Colonic mucosa (tissue), 4 donors: ENCODE results near the gene AGGF1. TPM values are rescaled to one million over a fixed set of nuclear protein-coding genes. Genes with fewer than 3 reads are reported as not detected.
"Not testable (repeated sequence)": the region's sequence is repeated elsewhere in the genome, so short reads cannot be mapped to it uniquely, and the experiment has no call there.

ENCODE experiments used
- DNase-seq: peaks from one replicate; pipeline ENCODE4 v3.0.0-alpha.2; 2020
- H3K27ac ChIP-seq: fragments of 200-600 bp; one replicate; pipeline ENCODE4 v1.8.0; 2021
- H3K27me3 ChIP-seq: fragments of 200-600 bp; one replicate; pipeline ENCODE4 v1.8.0; 2021
- H3K36me3 ChIP-seq: fragments of 200-600 bp; one replicate; pipeline ENCODE4 v1.8.0; 2021
- H3K4me1 ChIP-seq: fragments of 200-600 bp; one replicate; pipeline ENCODE4 v1.8.0; 2021; ENCODE audit warnings: mild to moderate bottlenecking
- H3K4me3 ChIP-seq: fragments of 200-600 bp; one replicate; pipeline ENCODE4 v1.8.0; 2021
- H3K9ac ChIP-seq, 2 donors: one replicate each; pipeline ENCODE4 v1.7.0; 2013; ENCODE audit warnings: control low read depth in 2 of 2, low read depth in 2 of 2, low read length in 2 of 2
- H3K9me3 ChIP-seq: fragments of 200-600 bp; one replicate; pipeline ENCODE4 v1.8.0; 2021
- intact Hi-C: fragments of 100-400 bp; cut with DNase I; formaldehyde crosslinking; loops from one replicate; pipeline ENCODE4 v1.14.1; 2022
- total RNA-seq, 2 donors: library from RNA; stranded (reverse); fragmentation: NEBNext Ultra II Directional in 1 of 2; extraction: Animal tissue kit (Norgen Biotek cat#: 25700) in 1 of 2; gene quantifications; one replicate each; pipeline ENCODE4 v1.2.1, GENCODE V29; 2021
- TF ChIP-seq, protein P1 (sequence below): fragments of 200-600 bp; IDR thresholded peaks from one replicate; pipeline ENCODE4 v1.8.0; 2022; ENCODE audit warnings: antibody characterized with exemption, mild to moderate bottlenecking
- donor health status: healthy.
- donor health status: DM: no; HTN: no; CAD: no.
- donor health status: DM: no; HTN: no; CAD: no.

The AGGF1 gene
- total RNA-seq, 2 donors from 2014 or later: 16.9 to 24.6 TPM

DNA sequence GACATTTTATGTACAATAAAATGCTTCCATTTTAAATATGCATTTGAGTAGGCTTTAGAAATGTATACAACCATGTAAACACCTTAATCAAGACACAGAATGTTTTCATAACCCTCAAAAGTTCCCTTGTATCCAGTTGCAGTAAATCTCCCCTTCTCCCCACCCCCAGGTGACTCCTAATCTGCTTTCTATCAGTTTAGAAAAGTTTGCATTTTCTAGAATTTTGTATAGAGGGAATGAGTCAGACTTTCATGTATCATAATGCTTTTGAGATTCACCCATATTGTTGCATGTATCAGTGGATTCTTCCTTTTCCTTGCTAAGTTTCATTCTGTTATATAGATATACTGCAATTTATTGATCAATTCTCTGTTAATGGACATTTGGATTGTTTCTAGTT is 74.6 kb downstream of the AGGF1 start:
- H3K4me1 ChIP-seq: no peaks in the 10 kb centered on the region
- H3K27me3 ChIP-seq: no peaks in the 10 kb centered on the region
- H3K4me3 ChIP-seq: no peak overlapping the region
- no peak overlapping the region for H3K27ac ChIP-seq
- no peaks in the 10 kb centered on the region for H3K36me3 ChIP-seq
- intact Hi-C loops: no loop called here
- DNase-seq: no peak
- TF ChIP-seq, protein P1, sequence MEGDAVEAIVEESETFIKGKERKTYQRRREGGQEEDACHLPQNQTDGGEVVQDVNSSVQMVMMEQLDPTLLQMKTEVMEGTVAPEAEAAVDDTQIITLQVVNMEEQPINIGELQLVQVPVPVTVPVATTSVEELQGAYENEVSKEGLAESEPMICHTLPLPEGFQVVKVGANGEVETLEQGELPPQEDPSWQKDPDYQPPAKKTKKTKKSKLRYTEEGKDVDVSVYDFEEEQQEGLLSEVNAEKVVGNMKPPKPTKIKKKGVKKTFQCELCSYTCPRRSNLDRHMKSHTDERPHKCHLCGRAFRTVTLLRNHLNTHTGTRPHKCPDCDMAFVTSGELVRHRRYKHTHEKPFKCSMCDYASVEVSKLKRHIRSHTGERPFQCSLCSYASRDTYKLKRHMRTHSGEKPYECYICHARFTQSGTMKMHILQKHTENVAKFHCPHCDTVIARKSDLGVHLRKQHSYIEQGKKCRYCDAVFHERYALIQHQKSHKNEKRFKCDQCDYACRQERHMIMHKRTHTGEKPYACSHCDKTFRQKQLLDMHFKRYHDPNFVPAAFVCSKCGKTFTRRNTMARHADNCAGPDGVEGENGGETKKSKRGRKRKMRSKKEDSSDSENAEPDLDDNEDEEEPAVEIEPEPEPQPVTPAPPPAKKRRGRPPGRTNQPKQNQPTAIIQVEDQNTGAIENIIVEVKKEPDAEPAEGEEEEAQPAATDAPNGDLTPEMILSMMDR: no peak
- H3K9ac ChIP-seq: no peak overlapping the region
- H3K9me3 ChIP-seq: no peaks in the 10 kb centered on the region

DNA sequence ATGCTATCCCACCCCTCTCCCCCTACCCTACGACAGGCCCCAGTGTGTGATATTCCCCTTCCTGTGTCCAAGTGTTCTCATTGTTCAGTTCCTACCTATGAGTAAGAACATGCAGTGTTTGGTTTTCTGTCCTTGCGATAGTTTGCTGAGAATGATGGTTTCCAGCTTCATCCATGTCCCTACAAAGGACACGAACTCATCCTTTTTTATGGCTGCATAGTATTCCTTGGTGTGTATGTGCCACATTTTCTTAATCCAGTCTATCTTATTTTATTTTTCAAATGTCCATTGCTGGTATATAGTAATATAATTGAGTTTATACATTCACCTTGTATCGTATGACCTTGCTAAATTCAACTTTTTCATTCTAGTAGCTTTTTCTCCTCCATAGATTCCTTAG is 76.8 kb downstream of the AGGF1 start:
- H3K36me3 ChIP-seq, H3K27ac ChIP-seq, H3K4me3 ChIP-seq, H3K27me3 ChIP-seq, H3K9me3 ChIP-seq, DNase-seq, H3K4me1 ChIP-seq, H3K9ac ChIP-seq, intact Hi-C loops: not testable (repeated sequence)

Other genes with a start within 250 kb of the AGGF1 start
- gene F2RL1, start 211.4 kb upstream of the AGGF1 start, total RNA-seq: 100 to 1,000 TPM in 1 of 2 donors, 10 to 100 TPM in 1; 87.0 to 139 TPM
- not detected for gene S100Z, start 180.4 kb upstream of the AGGF1 start, total RNA-seq
- gene CRHBP, start 77.4 kb upstream of the AGGF1 start, total RNA-seq: under 1 TPM; 0.40 to 0.61 TPM
- gene ZBED3, start 56.9 kb downstream of the AGGF1 start, total RNA-seq: 10 to 100 TPM; 10.2 to 12.6 TPM
- gene PDE8B, start 180.3 kb downstream of the AGGF1 start, total RNA-seq: 1 to 10 TPM in 1 of 2 donors, under 1 TPM in 1; 0.86 to 1.8 TPM